Measurements from ENCODE around the gene ARID3B.
A peak's percentile ranks its signal among the peaks of the same experiment; 100 is the strongest.
"Not testable (repeated sequence)": the region's sequence is repeated elsewhere in the genome, so short reads cannot be mapped to it uniquely, and the experiment has no call there.

The ARID3B gene

DNA sequence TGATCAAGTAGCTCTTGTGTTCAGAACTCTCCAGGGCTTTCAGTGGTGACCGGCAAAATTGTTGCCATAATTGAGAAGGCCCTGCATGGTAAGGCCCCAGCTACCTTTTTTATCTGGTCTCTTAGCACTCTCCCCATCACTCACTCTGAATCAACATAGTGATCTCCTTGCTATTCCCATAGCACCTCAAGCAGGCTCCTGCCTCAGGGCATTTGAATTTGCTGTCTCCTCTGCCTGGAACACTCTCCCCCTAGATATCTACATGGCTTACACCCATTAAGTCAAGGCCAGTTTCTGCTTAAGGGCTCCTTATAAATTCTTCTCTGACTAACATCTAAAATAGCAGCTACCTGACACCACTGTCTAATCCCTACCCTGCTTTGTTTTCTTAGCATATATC lies 3.3 kb upstream of the ARID3B start:
- no peak for DNase-seq

DNA sequence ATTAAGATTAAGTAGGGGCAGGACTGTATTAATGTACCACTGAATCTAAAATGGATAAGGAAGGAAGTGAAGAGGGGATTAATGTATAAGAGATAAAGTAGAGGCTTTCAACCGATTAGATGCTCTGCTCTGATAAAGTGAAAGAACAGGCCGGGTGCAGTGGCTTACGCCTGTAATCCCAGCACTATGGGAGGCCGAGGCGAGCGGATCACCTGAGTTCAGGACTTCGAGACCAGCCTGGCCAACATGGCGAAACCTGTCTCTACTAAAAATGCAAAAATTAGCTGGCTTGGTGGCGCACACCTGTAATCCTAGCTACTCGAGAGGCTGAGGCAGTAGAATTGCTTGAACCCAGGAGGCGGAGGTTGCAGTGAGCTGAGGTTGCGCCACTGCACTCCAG lies 1.5 kb upstream of the ARID3B start:
- DNase-seq, result not testable (repeated sequence)

DNA sequence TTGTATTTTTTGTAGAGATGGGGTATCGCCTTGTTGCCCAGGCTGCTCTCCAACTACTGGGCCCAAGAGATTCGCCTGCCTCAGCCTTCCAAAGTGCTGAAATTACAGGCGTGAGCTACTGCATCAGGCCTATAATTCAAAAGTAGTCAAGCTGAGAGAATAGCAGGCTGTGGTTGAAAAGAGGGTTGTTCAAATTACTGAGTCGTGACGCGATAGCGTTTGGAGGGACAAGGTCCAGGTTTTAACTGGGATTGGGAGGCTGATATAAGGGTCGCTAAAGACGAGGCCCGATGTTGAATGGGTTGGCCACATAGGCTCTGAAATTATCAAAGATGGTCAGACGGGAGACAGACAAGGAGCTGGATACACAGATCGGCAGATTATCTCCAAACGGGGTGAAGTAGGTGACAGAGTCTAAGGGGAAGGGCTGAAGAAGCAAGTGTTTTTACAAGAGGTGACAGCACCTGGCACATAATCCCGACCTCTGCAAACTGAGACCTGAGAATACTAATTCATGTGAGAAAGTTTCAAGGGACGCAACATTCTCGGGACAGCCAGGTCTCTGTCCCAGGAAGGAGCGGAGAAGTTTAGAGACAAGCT lies 759 bp upstream of the ARID3B start:
- DNase-seq, result no peak

DNA sequence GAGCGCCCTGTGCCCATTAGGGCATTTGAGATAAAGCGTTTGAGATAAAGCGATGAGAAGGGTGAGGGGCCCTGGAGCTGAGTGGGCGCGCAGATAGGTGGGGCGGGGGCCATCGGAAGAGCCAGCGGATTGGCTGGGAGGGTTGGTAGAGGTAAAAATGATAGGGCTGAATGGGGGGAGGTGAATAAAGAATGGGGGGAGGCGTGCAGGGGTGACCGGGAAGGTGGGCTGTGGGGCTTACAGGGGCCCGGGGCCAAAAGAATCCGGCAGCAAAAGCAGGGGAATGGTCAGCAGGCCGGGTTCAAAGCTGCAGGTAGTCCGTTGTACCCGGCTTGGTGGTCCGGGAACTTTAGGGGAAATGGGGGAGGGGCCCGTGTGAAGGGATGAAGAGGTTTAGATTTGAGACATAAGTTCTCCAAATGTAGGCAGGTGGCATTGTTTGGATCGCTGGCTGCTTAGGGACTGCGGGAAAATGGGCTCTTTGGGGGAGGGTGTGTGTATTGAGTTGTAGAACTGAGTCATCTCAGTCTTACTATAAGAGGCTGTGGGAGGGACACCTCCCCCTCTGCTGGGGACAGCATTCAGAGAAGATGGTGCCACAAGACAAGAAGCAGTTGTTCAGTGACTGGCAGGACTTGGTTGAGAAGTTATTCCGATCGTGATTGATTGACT lies 610 bp downstream of the ARID3B start:
- peak; percentile 77 for DNase-seq

DNA sequence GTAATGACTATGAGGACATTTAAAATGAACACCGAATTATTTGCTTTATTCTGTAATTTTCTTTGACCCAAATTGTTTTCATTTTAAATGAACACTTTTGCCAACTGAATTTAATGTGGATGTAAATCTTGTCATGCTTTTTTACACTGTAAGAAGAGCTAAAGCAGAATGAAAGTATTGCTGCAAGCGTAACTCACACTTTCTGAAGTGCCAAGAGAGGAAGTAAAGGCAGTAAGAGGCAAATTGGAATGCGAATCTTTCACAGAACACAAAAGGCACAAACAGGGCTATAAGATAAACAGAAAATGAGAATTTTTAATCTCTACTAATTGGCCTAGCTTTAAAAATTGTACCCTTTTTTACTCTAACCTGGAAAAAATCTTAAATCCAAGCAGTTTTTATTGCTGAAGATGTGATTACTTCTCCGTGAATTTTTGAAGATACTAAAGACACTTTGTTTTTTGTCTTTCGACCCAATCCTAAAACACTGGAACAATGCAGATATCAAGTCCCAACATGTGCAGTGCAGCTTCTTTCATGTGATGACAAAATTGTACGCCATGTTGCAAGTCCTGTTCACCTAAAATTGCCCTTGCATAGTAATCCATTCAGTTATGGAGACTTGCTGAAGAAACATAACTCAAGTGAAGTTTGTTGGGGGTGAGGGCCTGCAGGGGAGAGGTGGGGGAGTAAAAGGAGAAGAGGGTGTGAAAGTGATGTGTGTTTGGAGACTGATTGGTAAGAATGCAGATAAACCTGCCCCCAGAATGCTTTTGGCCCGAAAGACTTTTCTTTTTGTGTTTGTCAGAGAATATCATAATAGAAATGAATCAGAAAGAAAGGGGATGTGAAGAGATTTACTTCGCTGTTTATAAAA lies 1.4 kb downstream of the ARID3B start:
- DNase-seq, result no peak

DNA sequence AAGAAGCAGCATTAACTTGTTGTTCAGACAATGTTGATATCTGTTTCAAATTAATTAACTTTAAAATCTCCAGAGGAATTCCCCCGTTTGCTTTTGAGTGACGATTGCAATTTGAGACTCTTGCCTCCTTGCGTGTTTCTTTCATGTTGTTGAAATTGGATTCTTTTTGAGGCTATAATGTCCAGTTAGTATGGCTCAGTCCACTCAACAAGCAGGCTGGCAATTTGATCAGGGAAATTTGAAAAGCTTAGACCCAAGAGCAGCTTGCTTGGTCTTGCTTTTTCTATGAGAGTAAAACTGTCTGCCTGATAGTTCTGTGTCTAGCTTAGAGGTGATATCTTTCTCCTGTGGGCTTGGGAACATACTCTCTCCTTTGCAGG lies 2.0 kb downstream of the ARID3B start:
- no peak for DNase-seq

DNA sequence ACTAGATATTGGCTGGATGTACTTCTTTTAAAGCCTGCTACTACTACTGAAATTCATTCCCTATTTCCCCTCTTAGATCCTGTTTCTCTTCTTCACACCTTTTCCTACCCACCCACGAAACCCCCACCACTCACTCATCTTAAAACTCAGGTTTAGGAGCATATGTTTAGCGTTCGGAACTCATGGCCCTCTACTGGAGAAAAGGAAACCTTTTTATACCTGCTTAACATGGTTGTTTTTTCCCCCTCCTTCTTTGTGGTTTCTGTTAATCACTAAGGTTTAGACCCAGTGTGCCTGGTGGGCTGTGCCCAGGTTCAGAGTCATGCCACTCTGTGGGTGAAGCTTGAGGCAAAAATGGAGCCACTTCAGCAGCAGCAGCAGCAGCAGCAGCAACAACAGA lies 2.6 kb downstream of the ARID3B start:
- DNase-seq, result peak; percentile 39

DNA sequence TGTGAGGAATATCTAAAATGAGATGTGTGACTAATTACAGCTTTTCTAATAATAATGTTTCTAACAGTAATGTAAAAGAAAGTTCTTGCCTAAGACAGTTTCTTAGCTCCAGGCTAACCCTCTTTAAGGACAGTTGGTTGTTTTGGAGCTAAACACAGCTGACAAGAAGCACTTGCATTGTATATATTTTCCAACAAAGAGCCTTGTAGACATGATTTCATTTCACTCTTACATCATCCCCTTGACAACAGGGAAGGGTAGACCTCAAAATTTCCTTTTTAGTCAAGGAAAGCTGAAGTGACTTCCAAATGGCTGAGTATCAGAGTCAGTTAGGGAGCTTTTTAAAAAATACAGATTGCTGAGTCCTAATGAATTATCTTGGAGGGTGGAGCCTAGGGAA lies 4.1 kb downstream of the ARID3B start:
- no peak for DNase-seq

DNA sequence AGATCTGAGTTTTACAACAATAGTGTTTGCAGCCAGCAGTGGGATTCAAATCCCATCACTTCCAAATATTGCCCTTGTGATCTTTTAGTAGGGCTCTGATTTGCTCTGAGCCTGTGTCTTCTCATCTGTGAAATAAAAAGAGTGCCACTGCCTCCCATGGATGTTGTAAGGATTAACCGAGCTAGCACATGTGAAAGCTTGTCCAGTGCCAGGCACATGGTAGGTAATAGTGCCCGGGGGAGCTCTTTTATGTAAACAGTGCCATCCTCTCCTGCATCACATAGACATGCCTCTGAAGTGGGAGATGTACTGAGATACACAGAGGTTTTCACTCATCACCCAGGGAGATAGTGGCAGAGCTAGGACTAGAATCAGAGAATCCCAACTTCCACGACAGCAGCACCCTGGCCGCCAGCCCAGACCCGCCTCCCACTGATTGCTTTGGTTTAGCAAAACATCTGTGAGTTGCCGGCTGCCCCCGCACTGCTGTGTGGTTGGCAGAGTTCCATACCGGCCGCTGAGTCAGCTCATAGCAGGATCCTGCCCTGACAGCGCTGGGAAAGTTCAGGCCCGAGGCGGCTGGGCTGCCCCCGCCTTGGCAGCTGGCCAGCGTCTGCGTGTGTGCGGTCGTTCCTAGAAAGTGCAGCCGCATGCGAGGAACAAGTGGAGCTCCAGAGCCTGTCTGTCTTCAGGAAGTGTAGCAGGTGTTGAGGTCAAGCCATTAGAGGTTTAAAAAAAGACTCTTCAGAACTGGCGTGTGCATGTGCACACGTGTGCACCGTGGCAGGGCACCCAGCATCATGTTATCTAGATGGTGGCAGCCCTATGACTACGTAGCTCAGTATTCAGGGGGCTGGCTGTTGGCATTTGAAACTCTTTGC lies 5.0 kb downstream of the ARID3B start:
- DNase-seq, result peak; percentile 95

DNA sequence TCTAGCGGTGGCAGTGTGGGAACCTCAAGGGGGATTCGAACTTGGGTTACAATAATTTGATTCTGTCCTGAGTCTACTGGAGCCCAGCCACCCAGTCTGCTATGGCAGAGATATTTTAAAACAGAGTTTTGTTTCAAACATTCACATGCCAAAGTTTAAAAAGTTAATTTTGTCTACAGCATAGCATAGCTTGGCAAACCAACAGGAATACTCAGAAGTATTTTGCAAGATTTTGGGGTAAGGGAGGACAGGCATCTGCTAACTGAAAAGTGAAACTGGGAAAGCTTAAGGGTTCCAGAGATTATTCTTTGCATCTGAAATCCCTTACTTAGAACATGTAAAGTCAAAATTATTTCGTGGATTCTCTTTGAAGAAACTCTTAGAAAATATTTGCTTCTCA lies 6.6 kb downstream of the ARID3B start:
- DNase-seq, result no peak

DNA sequence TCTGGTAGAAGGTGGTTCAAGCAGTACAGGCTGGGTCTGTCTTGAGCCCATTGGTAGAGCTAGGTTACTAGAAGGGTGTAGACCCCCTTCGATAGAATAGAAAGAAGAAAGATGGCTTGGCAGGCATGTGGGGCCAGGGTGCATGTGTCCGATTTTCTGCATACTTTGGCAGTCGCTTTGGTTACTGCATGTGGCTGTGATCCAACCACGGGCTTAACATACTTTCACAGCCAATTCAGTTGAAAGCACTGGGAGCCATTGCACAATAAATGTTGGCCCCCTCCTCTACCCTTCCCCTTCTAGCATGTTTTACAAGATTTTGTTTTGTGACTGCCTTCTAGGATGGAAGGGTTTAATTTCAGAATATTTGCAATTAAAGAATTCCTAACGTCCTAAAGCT lies 7.2 kb downstream of the ARID3B start:
- no peak for DNase-seq

DNA sequence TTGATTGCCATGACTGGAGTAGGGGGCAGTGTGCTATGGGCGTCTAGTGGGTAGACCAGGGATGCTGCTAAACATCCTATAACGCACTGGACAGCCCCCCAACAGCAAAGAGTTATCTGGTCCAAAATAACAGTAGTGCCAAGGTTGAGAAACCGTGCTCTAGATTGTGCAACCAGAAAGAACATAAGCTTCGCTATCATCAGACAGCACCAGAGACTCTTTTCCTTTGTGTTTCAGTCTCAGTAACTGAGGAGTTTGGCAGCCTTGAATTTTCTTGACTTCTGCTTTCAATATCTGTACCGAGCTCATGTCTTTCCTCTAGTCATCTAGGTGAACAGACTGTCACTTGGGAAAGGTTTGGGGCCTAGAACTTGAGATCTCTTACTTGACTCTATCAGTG lies 8.8 kb downstream of the ARID3B start:
- no peak for DNase-seq

DNA sequence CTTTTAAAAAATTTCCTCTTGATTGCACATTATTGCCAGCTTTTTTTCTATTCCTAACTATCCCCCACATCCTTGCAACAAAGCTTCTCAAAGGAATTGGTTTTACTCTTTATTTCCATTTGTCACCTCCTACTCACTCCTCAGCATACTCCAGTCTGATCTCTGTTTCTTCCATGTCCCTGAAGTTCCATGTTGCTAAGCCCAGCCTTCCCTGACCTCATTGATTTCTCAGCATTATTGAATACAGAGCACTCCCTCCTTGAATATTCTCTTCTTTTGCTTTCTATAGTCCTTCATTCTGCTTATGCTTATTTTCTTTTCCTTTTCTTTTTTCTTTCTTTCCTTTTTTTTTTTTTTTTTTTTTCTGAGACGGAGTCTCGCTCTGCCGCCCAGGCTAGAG lies 10.7 kb downstream of the ARID3B start:
- no peak for DNase-seq

DNA sequence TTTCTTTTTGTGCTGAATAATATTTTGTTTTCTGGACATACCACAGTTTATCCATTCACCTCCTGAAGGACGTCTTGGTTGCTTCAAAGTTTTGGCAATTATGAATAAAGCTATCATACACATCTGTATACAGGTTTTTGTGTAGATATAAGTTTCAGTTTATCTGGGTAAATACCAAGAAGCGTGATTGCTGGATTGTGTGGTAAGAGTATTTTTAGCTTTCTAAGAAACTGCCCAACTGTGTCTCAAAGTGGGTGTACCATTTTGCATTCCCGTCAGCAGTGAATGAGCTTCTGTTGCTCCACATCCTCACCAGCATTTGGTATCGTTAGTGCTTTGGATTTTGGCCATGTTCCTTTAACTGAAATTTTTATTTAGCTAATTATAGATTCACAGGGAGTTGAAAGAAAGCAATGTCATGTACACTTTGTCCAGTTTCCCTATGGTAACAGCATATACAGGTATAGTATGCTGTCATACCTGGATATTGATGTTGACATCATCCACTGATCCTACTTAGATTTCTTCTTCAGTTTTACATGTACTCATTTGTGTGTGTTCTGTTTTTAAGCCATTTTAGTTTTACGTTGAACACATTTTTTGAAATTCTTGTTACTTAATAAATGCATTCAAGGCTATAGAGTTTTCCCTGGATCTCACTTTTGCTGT lies 11.9 kb downstream of the ARID3B start:
- DNase-seq, result no peak

DNA sequence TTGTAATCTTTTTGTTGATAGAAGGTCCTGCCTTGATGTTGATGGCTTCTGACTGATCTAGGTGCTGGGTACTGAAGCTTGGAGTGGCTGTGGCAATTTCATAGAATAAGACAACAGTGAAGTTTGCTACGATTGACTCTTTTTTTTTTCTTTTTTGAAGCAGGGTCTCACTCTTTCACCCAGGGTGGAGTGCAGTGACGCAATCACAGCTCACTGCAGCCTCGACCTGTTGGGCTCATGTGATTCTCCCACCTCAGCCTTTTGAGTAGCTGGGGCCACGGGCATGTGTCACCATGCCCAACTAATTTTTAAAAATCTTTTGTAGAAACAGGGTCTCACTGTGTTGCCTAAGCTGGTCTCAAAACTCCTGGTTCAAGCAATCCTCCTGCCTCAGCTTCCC lies 14.2 kb downstream of the ARID3B start:
- no peak for DNase-seq

DNA sequence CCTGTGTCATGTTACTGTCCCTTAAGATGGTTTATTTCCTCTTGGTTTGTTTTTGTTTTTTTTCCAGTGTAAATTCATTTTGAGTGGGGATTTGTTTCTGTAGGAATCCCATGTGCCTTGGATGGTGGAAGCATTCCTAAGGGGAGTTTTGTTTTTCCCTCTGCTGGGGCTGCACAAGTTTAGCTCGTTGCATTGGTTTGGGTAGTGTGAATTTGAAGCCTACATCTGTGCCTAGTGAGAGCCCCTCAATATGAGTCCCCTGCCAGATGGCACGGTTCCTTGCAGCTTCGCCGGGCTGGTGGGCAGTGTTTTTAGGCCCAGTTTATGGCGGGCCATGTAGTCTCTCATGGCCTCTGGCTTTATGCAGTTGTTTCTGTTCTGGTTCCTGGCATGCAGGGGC lies 17.7 kb downstream of the ARID3B start:
- no peak for DNase-seq

DNA sequence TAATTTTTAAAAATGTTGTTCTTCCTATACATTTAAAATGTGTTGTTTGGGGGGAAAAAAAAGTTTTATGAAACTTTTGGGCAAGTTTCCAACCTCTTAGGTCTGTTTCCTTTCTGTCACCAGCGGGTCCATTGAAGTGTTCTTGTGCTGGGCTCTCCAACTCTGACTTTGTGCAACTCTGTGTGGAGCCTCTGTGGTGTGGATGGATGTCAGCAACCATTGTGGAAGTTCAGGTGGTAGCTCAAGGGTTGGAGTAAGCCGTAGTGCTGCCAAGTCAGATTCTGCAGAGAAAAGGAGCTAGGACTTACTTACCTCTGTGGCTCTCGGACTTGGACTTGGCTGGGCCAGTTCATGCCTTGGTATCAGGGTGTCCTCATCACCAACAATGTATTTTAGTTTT lies 22.4 kb downstream of the ARID3B start:
- no peak for DNase-seq

DNA sequence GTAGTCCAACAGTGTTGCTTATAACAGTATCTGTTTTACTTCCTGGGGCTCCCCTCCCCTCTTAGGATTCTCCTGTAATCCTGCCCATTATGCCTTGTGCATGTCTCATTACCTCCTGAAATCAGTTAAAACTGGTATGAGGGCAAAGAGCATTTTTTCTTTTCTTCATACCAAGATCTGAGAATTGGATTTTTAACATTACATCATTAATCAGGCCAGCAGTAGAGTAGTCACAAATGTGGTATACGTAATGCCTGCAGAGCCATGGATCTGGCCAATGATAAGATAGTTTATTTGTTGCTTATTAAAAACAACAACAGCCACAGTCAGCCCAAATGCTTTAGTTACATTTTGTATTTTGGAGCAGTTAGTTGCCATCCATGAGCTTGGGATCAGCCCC lies 23.2 kb downstream of the ARID3B start:
- no peak for DNase-seq

DNA sequence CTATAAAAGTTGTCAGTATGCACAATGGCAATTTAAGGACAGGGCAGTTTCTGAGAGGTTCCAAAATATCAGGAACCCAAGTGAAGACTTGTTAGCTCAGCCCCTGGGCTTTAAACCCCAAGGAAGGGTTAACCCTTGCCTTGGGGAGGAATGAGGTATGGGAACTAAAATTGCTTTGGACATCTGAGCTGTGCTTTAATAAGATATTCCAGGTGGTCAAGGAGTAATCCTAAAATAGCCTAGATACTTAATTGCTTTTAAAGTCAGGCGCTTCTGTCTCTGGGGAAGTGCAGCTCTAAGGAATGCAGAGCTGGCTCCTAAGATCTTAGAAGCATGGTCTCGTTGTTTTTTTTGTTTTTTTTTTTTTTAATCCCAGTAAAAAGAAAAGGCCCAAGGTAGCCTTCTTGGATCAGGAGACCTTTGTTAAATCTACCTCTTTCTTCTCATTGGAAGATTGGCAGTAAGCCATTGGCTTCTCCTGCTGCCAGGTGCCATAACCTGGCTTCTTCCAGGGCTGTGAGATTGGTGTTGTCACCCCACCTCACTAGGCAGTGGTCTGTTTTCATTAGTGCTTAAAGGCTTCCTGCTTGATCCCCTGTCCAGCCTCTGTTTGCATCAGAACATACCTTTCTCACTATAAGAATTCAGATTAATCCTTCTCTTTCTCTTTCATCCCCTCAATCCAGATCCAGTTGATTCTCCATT lies 24.5 kb downstream of the ARID3B start:
- DNase-seq, result no peak

DNA sequence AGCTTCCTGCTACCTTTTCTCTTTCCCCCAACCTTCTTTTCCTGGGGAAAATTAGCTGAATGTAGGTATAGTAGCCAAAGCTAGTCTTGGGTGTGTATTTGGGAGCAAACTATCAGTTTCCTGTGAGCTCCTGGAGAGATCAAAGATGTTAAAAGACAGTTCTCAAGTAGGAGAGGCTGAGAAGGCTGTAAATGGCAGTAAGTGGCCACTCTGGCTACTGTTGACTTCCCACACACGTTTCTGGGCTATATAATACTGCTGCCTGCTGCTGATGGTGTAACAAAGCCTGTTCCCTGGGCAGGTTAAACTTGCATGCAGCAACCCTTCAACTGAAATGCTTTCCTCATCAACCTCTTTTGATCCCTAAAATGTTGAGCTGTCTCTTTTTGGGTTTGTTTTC lies 27.6 kb downstream of the ARID3B start:
- no peak for DNase-seq

DNA sequence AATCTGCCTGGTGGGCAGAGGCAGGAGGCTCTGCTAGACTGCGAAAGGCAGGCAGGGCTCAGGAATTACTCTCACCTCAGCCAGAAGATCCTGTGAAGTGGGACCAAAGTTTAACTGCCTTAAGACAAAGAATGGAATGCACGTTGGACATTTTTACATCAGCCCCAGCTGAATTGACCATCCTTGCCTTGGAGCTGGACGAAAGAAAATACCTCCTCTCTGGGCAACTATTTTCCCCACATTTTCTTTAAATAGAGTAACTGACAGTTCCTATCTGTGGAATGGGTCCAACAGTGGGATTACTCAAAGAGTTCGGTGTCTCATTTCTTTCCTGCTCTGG lies 28.7 kb downstream of the ARID3B start:
- DNase-seq, result no peak

DNA sequence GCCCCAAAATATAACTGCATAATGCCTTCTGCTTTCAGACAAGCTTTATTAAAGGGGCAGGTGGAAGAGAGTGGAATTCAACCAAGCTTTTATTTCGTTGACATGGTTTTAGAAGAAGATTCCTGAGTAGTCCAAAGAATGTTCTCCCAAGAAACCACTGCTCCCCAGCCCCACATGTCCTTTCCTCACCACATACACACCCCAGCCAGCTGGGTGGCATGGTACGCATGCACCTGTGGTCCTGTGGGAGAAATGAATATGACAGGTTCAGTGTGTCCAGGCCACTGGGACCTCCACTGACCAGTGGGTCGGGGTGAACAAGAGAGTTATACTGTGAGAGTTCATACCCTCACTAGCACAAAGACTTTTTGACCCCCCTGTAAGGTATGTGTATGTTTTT lies 30.2 kb downstream of the ARID3B start:
- DNase-seq, result no peak
